D341Med (cell line): ENCODE results near the gene PNLIPRP1.

ENCODE experiments used
- DNase-seq: peaks from one replicate; pipeline ENCODE4 v3.0.0; 2012; ENCODE audit warnings: low spot score

PNLIPRP1 gene

GRCh38 chr10:116590590-116591444 is at the start of gene PNLIPRP1:
TSS of gene PNLIPRP1 (plus strand) at chr10:116590959. CDS start at chr10:116591130, 171 bp downstream.
- no peak for DNase-seq

GRCh38 chr10:116542007-116542677 is 48.6 kb upstream of the PNLIPRP1 start:
- no peak for DNase-seq

- DNase-seq, result no peak
Measured at GRCh38 chr10:116545122-116545521, 45.6 kb upstream of the PNLIPRP1 start.

GRCh38 chr10:116545756-116546155 is 45.0 kb upstream of the PNLIPRP1 start, which contains the start of gene PNLIP:
TSS of gene PNLIP (plus strand) at chr10:116545931. CDS start at chr10:116546093, 162 bp downstream.
- no peak for DNase-seq

DNA sequence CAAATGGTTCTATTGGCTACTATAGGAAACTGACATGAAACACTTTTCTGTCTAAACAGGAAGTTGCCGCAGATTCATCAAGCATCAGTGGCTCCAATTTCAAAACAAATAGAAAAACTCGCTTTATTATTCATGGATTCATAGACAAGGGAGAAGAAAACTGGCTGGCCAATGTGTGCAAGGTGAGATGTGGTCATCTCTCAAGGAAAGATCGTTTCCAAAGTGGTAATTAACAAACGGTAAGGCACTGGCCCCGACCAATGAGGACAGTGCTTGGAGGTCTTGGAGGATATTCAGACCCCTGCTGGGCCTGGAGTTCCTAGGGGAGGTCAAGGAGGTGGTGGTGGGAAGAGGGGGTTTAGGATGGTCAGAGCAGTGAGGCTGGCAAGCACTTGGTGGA is 42.5 kb upstream of the PNLIPRP1 start:
- no peak for DNase-seq

GRCh38 chr10:116553378-116553980 is 37.3 kb upstream of the PNLIPRP1 start:
- no peak for DNase-seq

GRCh38 chr10:116554628-116555027 is 36.1 kb upstream of the PNLIPRP1 start:
- no peak for DNase-seq

DNA sequence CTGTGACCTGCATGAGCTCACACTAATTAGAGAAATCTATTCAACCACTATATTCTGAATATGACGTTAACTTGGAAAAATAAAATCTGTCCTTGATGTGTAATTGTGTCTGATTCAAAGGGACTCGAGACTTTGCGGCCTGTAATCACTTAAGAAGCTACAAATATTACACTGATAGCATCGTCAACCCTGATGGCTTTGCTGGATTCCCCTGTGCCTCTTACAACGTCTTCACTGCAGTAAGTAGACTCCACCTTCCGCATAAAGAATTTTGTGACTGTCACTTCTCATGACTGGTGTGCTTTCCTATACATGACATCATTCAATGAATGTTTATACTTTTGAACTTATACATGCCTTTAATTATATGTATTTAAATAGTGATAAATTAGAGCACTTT is 34.9 kb upstream of the PNLIPRP1 start:
- no peak for DNase-seq

- no peak for DNase-seq
Measured at GRCh38 chr10:116557305-116557880, 33.4 kb upstream of the PNLIPRP1 start.

DNA sequence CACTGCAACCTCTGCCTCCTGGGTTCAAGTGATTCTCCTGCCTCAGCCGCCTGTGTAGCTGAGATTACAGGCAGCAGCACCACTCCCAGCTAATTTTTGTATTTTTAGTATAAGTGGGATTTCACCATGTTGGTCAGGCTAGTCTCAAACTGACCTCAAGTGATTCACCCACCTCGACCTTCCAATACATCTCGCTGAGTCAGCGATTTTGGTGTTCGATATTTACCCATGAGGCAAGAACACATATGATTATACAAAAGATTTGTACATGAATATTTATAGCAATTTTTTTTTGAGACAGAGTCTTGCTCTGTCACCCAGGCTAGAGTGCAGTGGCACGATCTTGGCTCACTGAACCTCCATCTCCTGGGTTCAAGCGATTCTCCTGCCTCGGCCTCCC is 25.2 kb upstream of the PNLIPRP1 start:
- DNase-seq, result no peak

DNA sequence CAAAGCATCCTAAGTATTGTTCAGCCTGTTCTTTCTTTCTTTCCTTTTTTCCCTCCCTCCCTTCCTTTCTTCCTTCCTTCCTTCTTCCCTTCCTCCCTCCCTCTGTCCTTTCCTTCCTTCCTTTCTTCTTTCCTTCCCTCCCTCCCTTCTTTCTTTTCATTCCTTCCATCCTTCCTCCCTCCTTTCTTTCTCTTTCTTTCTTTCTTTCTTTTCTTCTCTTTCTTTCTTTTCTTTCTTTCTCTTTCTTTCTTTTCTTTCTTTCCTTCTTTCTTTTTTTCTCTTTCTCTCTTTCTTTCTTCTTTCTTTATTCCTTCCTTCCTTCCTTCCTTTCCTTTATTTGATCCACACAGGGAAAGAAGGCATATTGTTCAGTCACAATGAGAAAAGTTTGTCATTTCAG is 23.8 kb upstream of the PNLIPRP1 start:
- DNase-seq, result no peak

DNA sequence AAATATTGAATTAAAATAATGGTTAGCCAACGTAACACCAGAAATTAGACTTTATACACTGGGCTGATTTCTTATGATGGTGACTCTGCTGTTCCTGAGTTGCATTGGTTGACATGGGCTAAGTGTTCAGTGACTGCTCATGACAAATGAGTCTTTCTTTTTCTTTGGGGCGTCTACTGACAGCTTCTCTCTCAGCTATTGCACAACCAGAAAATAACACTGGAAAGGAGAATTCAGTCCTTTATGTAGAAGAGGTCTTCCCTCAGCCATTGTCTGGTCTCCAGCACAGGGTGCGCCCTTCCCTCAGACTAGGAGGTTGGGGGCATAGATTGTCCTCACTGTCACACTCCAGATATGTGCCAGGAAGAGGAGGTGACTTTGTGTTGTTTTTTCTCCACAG is 23.4 kb upstream of the PNLIPRP1 start:
- DNase-seq, result no peak

DNA sequence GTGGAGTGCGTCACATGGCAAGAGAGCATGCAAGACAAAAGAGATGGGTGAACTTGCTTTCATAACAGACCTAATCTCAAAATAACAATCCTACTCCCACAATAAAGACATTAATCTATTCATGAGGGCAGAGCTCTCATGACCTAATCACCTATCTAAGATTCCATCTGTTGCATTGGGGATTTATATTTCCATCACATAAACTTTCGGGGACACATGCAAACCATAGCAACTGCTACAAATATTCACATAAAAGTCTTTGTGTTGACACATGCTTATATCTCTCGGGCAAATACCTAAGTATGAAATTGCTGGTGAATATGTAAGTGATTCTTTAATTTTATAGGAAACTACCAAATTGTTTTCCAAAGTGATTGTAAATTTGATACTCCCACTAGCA is 16.0 kb upstream of the PNLIPRP1 start:
- no peak for DNase-seq

DNA sequence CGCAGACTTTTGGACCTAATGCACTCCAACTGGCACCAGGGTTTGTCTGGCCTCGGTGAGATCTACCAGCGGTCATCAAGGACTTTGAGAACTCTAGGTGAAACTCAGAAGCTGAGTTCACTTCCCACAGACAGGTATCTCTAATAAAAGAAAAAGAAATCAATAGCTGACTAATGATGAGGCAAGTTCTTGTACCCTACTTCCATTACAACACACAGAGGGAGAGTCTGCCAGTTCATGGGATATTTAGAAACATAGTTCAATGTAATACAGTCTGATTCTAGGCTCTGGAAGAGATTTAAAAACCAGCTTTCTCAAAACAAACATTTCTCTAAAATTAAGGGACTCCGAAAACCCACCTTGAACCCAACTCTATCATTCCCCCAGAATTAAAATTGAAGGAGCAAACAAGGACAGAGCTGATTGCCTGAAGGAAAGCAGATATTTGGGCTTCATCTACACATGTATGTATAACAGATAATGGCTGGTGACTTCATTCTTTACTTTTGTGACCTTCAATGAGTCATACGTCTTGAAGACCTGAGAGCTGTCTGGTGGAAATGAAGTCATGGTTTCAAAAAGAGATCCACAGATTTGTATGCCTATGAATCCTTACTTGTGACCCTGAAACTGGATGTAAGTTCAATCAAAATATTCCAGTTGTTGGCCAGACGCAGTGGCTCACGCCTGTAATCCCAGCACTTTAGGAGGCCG is 2.7 kb upstream of the PNLIPRP1 start:
- no peak for DNase-seq

- no peak for DNase-seq
Measured at GRCh38 chr10:116588995-116589394, 1.8 kb upstream of the PNLIPRP1 start.

- no peak for DNase-seq
Measured at GRCh38 chr10:116589926-116590325, 833 bp upstream of the PNLIPRP1 start.

DNA sequence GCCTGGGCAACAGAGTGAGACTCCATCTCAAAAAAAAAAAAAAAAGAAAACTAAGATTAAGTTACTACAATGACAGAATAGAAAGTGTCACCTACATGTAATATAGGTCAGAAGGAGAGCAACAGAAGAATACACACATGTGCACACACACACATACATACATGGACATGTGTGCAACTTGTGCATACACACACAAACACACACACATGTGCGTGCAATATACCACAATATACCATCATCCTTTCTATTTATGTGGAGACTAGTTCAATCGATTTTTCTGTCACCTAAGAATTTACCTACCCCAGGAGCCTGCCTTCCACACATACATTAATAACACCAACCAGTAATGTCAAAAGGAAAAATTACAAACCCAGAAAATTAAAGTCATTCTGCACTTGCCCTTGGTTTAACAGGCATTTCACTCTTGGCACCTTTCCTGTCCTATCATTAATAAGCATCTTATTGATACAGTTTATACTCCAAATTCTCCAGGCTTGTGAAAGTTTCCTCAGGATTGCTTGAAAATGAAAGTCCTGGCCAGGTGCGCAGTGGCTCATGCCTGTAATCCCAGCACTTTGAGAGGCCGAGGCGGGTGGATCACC is 2.5 kb downstream of the PNLIPRP1 start:
- DNase-seq, result no peak

DNA sequence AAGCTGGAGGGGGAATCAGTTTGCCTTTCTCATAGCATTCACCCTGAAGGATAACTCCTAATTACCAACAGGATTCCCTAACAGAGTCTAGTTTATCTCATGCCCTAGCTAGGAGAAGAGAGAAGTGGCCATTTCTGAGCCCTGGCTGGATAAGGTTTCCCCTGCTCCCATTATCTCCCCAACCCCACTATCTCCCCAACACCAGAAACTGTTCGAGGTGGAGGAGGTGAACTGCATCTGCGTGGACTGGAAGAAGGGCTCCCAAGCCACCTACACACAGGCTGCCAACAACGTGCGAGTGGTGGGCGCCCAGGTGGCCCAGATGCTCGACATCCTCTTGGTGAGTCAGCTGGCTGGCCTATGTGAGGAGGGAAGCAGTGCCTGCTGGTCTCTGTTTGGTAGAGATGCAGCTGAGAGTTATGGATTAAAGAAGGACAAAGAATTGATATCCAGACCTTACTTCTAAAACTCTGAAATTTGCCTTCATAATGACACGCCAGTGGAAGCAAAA is 3.8 kb downstream of the PNLIPRP1 start:
- DNase-seq, result no peak

DNA sequence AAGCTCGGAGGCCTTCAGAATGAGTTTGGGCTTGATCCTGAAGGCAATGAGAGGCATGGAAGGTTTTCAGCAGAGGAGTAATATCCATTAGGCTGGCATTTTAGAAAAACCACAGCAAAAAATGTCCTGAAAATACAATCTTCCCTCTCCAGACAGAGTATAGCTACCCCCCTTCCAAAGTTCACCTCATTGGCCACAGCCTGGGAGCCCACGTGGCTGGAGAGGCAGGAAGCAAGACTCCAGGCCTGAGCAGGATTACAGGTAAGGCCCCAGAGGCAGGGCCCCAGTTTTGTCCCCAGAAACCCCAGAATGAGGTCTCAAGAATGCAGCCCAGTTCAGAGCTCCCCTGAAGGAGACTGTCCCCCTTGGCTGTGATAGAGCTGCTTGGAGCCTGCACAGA is 5.3 kb downstream of the PNLIPRP1 start:
- DNase-seq, result no peak

DNA sequence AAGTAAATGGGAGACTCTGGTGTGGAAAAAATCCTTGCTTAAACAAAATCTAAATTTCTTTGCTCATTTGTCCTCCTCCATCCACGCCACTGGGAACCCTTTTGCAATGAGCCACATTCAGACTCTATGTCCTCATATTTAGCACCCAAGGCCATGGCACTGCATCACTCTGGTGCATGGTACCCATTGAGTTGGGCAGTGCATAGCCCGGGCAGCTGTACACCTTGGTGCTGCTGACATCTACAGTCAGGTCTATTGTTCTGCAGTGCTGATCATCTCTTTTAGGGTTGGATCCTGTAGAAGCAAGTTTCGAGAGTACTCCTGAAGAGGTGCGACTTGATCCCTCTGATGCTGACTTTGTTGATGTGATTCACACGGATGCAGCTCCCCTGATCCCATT is 6.8 kb downstream of the PNLIPRP1 start:
- no peak for DNase-seq

GRCh38 chr10:116598329-116598728 is 7.6 kb downstream of the PNLIPRP1 start:
- DNase-seq, result no peak
